ENCODE measurements around the gene DPP6.
"Not testable (repeated sequence)": the region's sequence is repeated elsewhere in the genome, so short reads cannot be mapped to it uniquely, and the experiment has no call there.

The DPP6 gene

DNA sequence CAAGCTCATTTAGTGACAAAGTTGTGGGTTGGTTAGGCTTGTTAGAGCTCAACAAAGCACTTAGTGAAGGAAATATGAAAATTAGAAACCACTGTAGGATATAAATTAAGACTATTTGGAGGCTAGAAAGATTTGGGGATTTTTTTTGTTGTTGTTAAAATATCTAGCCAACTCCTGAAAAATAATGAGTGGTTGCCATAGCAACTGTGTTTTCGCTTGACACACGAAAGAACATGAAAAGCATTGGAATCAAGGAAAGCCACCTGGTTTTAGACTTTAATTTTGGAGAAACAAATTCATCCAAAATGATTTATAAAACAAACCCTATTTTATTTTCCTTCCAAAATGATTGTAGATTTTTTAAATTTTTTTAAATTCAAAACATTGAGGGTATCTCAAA, 26.3 kb downstream of the DPP6 start:
- not testable (repeated sequence) for DNase-seq

DNA sequence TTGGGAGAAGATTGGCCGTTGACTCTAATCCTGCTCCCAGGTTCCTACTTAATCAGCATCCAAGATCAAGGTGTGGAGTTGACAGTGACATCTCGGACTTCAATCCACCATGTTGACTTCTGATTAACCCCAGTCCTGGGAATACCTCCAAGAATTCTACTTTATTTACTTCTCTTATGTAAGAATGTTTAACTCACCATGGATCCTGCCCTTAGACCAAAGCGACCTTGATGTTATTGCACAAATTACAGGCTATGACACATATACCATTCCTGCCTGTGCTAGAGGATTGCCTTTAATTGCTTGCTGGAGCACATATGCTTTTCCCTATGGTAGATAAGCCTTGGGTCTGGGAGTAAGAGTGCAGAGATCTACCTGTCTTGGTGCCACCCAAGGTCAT, 28.1 kb downstream of the DPP6 start:
- not testable (repeated sequence) for DNase-seq

DNA sequence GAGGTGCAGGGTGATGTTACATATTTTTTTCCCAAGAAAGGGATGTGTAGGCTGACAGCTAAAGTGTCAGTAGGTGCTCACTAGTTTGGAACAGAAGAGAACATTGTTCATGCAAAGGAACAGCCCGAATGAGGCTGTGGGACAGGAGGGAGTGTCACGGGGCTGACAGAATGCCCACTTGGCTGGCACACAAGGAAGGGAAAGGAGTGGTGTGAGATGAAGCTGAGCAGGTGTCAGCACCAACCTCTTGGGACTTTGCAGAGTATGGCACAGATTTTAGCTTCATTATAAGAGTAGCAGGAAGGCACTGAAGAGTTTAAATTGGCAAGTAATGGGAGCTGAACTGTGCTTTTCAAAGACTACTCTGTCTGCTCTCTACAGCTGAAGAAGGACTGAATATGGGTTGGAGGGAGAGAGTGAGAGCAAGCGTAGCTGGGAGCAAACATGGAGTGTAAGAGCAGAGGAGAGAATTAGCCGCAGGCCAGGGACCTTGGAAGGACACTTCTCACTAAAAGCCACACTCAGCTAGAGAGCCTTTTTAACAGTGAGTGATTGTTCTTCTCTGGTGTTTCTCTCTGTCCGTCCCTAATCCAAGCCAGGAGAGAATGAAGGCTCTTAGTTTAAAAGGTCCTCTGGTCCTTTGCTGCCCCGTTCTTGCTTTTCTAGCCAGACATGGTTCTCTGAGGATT, 35.0 kb downstream of the DPP6 start:
- not testable (repeated sequence) for DNase-seq

DNA sequence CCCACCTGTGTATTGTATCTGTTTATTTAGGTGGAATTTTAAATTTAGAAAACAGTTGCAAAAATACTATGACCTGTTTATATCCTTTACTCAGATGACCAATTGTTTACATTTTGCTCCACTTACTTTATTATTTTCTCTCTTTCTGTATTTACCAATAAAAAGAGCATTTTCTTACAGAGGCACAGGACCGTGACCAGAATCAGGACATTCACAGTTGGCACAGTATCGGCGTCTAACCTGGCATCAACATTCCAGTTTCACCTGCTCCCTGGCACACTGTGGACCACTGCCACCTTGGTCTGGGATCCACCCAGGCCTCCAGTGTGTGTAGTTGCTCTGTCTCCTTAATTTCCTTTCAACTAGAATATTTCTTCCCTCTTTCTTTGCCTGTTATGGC, 39.9 kb downstream of the DPP6 start:
- not testable (repeated sequence) for DNase-seq

DNA sequence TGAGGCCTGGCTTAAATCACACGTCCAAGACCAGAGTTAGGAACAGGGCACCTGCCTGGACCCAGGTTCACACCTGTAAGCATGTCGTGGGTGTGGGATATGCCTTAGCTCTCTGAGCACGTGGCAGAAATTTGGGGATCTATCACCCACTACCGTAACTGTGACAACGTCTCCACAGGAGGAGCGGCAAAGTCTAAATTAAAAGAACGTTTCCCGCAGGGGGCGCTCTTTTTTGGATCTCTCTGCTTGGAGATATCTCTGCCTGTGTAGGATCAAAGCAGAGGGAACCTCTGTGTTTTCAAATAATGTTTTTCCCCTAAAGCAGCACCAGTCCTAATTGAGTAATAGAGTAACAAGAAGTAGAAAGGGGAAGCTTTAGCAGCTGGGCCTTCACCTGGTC, 43.0 kb downstream of the DPP6 start:
- DNase-seq, result not testable (repeated sequence)

DNA sequence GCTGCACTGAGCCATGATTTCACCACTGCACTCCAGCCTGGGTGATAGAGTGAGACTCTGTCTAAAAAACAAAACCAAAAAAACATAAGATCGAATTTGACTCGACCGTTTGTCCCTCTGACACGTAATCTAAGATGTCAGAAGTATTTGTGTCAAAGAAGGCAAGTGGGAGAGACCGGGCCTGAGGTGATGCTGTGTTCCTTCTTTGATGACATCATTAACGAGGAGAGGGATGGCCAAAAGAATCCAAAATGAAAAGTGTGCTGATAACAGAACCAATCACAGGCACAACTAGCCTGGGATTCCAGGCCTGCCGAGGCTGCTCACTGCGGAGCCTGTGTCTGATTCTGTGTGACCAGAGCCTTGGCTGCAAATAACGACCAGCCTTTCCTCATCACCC, 52.9 kb downstream of the DPP6 start:
- not testable (repeated sequence) for DNase-seq

DNA sequence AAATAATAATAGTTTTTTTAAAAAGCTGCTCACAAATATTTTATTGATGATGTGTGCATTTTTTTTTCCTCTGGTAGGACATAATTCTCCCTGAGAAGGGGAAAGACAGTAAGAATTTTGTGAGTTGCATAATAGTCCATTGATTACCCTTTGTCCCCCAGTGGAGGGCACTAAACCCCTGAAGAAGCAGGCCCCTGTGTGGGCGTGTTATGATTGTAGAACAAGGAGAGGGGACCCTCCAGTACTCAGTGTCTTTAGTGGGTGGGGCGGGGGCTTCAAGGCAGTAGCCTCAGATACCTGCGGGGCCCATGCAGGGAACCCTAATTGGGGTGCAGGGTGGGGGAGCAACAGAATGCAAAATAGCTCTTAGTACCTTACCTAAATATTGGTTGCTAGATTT, 57.4 kb downstream of the DPP6 start:
- DNase-seq, result not testable (repeated sequence)

DNA sequence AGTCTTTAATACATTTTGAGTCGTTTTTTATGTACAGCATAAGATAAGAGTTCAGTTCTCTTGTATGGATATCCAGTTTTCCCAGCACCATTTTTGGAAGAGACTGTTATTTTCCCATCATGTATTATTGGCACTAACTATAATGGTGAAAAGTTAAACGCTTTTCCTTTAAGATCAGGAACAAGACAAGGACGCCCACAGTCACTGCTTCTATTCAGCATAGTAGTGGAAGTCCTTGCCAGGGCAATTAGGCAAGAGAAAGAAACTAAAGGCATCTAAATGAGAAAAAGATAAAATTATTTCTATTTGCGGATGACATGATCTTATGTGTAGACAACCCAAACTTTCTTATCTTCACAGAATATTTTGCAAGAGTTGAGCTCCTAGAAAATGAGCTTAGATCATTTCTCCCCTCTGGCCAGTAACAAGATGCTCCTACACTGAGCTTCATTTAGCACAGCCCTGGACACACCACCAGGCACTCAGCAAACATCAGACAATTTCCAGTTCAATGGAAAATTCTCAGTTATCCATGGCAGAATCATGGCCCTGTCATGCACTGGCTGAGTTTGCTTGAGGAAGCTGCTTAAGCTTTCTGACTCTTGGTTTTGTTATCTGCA, 61.6 kb downstream of the DPP6 start:
- not testable (repeated sequence) for DNase-seq

DNA sequence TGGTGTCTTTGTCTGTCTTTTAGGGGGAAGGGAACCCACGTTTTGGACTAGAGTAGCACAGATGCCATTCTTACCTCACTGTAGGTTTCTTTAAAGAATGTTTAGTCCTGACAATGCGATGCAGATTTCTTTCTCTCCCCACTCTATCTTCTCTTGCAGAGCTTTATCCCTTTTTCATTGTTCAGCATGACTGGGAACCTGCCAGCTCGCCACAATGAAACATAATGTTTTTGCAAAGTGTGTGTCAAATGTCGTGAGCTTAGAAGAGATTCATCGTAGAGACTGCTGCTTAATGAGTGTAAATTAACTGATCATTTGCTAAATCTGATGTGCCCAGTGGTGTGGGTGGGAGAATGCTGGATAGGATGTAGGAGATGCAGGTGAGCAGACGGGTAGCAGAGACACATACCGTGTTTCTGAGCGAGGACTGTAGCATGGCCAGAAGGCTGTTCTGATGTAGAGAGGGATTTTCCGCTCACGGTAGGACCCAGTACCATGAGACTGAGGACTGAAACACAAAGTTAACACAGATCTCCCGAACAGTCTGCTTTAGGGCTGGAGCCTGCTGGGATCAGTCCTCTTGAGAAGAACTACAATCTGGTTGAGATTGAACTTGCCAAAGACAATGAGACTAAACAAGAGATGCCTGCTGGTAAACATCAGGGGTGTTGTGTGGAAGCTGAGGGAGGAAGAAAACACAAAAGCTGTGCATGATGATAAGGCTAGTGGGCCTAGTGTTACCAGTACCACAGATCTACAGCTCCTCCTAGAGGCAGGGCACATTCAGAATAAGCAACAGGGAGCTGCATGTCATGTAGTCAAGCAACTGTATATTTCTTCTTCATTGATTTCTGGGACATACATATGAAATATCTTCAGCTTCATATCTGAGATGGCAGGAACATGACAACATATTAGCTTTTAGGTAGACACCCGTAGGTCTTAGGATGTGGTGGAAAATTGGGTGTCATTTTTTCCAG, 65.5 kb downstream of the DPP6 start:
- DNase-seq, result not testable (repeated sequence)

DNA sequence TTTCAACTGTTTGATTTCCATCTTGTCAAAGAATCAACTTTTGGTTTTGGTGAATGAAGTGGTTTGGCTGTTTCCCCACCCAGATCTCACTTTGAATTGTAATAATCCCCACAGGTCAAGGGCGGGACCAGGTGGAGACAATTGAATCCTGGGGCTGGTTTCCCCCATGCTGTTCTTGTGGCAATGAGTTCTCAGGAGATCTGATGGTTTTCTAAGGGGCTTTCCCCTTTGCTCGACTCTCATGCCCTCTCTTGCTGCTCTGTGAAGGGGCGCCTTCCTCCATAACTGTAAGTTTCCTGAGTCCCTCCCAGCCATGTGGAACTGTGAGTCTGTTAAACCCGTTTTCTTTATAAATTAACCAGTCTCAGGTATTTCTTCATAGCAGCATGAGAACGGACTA, 68.6 kb downstream of the DPP6 start:
- DNase-seq, result not testable (repeated sequence)

DNA sequence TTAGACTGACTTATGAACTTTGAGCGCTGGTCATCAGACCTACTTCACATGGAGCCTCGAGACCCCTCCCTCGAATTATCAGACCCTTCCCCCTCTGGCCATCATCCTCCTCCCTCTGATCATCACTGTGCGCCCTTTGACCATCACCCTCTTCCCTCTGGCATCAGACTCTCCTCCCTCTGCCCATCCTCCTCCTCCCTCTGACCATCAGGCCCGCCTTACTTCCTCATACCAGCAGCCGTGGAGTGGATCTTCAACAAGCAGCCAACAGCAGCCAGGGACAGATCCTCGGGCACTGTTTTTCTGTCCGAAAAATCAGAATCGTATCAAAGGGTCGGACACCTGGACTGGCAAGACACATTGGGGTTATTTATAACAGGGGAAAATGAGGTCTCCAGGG, 70.5 kb downstream of the DPP6 start:
- DNase-seq, result not testable (repeated sequence)

DNA sequence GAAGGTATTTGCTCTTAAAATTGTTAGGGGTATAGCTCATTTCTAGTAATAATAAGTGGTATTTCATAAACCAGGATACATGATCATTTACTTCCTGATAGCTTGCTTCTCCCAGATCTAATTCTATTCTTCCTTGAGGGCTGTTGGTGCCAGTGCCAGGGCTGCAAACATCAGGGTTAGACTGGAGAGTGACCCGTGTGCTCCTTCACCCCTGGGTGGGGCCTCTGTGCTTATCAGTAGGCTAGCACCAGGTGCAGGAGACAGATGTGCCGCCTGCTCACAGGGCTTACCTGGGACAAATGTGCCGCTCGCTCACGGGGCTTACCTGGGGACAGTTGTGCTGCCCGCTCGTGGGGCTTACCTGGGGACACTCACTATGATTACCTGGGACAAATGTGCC, 71.2 kb downstream of the DPP6 start:
- not testable (repeated sequence) for DNase-seq

DNA sequence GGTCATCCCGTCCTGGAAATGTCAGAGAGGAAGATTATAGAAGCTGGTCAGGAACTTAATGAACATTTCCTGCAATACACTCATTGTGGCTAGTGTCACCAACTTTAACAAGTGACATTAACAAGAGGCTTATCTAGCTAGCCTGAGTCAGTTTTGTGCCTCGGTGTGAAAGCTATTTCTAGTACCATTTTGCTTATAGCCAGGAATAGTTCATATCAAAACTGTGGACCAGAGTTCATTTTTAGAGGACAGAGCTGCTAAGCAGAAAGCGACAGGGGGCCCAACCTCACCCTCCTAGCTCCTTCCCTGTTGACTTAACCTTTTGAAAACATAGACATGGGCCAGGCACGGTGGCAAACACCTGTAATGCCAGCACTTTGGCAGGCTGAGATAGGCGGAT, 76.9 kb downstream of the DPP6 start:
- DNase-seq, result not testable (repeated sequence)

DNA sequence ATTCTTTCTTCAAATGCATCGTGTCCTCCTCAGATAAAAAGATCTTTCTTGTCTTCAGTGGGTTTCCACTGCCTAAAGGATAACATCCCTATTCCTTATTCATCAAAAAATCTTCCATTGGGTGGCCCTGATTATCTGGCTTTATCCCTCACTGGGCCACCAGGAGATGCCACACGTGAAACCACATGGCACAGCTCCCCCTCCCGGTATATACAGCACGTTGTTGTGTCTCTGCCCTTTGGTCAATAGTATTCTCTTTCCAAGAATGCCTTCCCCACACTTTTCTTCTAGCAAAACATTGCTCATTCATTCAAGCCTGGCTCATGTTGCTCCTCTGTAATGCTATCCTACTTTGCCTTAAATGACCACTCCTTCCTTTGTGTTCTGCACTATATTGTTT, 80.4 kb downstream of the DPP6 start:
- not testable (repeated sequence) for DNase-seq

DNA sequence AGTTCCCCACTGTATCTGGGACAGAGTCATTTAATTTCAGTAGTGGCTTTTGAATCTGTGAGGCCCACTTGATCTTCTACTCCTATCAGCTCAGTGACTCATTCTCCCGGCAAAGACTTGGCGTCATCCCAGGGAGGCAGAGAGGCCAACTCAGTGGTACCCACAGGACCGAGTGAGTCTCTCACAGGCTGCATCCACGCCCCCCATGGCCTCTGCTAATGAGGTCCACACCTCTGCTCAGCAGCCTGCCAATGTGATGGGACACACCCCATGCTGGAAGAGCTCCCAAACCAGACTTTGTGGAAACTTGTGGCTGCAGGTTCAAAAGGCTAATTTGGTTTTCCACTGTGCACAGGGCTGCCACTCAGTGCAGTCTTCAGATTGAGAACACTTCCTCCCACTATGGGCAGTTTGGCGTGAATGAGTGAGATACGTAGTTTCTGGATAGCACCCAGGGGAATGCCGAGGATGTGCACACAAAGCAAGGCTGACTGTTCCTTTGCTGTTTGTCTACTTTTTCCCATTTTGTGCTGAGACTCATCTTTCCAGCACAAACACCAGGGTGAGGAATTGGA, 81.6 kb downstream of the DPP6 start:
- not testable (repeated sequence) for DNase-seq

DNA sequence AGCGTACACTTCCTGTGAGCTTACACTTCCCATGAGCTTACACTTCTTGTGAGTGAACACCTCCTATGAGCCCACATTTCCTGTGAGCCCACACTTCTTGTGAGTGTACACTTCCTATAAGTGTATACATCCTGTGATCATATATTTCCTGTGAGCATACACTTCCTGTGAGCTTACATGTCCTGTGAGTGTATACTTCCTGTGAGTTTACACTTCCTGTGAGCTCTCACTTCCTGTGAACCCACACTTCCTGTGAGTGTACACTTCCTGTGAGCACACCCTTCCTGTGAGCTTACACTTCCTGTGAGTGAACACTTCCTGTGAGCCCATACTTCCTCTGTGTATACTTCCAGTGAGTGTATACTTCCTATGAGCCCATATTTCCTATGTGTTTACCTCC, 82.5 kb downstream of the DPP6 start:
- not testable (repeated sequence) for DNase-seq

DNA sequence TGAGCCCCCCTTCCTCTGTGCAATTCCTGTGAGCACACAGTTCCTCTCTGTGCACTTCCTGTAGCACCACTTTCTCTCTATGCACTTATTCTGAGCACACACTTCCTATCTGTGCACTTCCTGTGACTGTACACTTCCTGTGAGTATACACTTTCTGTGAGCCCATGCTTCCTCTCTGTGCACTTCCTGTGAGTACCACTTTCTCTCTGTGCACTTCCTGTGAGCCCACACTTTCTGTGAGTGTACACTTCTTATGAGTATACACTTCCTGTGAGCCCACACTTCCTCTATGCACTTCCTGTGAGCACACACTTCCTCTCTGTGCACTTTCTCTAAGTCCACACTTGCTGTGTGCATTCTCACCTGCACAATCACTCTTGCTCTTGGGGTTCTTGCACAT, 83.4 kb downstream of the DPP6 start:
- not testable (repeated sequence) for DNase-seq

DNA sequence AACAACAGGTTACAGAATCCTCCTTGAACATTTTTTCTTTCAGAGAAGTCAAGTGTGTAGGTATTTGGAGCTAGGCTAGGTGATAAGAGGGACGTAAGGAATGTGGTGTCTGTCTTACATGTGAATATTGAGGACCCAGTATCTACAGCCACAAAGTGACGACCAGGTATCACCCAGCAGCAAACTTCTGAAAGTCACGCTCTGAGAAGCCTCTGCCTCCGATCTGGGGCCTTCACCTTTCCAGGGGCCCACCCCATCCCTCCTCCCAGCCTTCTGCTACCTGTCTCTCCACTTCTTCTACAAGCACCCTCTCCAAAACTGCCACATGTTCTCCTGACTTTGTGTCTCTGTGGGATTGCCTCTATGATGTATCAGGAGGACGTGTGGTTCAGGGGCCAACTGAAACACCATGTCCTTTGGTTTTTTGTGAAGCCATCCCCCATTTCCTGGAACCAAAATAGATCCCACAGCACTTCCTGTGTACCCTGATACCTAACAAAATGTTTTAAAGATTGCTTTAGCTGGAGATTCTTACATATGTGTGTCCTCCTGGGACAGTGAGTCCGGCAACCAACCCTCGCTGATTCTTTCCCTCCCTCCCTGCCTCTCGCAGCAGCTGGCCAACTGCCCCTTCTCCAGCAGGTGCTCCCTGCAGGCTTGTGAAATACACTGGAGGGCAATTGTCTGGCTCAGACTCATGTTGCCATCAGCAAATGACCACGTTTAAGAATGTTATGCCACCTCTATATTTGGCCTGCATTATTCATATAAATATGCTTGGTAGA, 93.9 kb downstream of the DPP6 start:
- DNase-seq, result not testable (repeated sequence)

DNA sequence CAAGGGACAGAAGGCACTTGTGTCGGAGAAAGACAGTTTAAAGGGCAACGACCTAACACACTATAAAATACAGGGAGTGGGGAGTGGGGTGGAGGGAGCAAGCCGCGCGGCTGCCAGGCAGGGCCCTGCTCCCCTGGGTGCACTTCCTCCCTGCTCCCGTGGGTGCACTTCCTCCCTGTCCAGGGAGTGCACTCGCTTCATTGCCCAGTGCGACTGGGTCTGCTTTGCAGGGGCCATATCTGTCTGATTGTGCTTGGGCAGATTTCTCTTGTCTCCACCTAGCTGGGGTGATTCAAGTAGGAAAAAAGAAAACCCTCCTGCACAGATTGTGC, 94.5 kb downstream of the DPP6 start:
- not testable (repeated sequence) for DNase-seq

DNA sequence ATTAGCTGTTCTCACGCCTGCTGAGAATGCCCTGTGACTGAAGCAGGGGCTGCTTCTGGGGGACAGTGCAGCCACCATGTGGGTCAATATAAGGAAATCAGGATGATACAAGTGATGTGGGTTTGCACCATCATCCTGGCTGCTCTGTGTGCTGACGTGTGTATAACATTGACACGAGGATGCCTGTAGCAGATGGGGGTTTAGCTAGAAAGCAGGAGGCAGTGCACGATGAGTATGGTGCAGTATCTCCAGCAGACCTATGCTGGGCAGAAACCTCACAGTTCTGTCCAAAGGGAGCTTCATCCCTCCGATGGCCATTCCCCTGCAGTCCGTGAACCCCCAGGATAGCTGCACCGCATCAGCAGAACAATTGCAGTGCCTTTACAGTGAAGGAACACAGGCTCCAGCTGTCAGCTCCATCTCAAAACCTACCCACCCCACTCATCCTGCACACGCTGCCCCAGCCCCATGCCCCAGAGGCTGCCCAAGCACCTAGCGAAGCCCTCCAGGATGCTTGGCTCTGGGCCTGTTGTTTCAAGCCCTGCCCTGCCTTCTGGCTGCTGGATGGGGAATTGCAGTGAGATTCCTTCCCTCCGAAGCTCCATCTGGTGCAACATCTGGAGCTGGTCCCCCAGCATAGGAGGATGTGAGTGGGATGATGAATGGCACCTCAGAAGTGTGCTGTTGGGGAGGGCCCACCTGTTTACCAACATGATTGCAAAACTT, 96.8 kb downstream of the DPP6 start:
- DNase-seq, result not testable (repeated sequence)

DNA sequence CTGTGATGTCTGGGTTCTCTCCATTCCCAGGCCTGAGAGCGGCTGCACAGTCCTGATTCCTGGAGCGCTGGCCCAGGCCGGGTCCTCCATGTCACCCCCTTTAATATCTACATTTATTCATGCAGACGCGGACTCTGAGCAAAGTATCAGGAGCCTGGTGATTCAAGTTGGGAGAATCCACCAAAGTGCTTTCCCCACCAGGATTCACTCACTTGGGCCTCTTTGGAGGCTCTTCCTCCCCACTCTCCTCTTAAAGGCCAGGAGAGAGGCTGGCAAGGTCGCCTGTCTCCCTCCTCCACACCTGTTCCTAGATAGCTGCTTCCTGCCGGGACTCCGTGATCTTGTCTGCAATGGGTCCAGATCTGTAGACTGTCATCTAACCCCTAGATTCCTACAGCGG, 98.5 kb downstream of the DPP6 start:
- not testable (repeated sequence) for DNase-seq

DNA sequence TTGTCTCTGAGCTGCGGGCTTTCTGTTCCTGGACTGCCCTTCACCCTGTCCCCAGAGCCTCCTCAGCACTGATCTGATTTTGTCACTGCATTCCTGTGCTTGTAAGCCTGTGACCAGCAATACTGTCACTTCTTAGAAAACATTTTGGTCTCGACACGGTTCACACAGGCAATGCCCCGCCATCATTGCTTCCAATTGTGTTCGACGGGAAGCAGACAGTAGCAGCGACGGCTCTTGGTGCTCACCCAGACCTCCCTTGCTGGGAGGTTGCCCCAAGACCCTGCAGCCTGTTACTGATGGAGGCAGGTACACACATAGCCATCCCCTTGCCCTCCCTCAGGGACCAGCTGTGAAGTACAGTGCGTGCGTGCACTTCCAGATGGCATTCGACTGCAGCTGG, 99.1 kb downstream of the DPP6 start:
- DNase-seq, result not testable (repeated sequence)

Measured in suppressor macrophage treated with lipopolysaccharide for 4 hours (primary cell).